SU-DHL-6 (cell line): ENCODE measurements around the gene CFDP1.

Source experiments
- EZH2phosphoT487 ChIP-seq: fragments of 200-600 bp; sonication (generic), shearing (Covaris generic); conservative IDR thresholded peaks from 2 replicates; pipeline ENCODE4 v1.6.1; 2018; ENCODE audit warnings: mild to moderate bottlenecking, antibody characterized with exemption, low read length, moderate library complexity, mixed read lengths
- TF ChIP-seq, protein P1 (sequence below): fragments of 200-600 bp; sonication (generic); IDR thresholded peaks from one replicate; pipeline ENCODE4 v1.5.1; 2017; ENCODE audit warnings: antibody characterized with exemption, mild to moderate bottlenecking, low read length, moderate library complexity; ENCODE audit not compliant: insufficient read depth, poor library complexity, severe bottlenecking

DNA sequence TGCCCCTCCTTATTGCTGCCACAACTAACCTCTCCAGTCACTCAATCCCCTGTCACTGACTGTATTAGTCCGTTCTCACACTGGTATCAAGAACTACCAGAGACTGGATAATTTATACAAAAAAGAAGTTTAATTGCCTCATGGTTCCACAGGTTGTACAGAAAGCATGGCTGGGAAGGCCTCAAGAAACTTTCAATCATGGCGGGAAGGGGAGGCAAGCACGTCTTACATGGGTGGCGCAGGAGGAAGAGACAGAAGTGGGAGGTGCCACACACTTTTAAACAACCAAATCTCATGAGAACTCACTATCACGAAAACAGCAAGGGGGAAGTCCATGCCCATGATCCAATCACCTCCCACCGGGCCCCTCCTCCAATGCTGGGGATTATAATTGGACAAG is 95.9 kb downstream of the CFDP1 start:
- TF ChIP-seq, protein P1, sequence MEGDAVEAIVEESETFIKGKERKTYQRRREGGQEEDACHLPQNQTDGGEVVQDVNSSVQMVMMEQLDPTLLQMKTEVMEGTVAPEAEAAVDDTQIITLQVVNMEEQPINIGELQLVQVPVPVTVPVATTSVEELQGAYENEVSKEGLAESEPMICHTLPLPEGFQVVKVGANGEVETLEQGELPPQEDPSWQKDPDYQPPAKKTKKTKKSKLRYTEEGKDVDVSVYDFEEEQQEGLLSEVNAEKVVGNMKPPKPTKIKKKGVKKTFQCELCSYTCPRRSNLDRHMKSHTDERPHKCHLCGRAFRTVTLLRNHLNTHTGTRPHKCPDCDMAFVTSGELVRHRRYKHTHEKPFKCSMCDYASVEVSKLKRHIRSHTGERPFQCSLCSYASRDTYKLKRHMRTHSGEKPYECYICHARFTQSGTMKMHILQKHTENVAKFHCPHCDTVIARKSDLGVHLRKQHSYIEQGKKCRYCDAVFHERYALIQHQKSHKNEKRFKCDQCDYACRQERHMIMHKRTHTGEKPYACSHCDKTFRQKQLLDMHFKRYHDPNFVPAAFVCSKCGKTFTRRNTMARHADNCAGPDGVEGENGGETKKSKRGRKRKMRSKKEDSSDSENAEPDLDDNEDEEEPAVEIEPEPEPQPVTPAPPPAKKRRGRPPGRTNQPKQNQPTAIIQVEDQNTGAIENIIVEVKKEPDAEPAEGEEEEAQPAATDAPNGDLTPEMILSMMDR = no peak
- no peak for TF ChIP-seq EZH2phosphoT487
